Raji (cell line): Measurements from ENCODE around the gene NFE2L2.

Source experiments
- POLR2A ChIP-seq: IDR thresholded peaks from 2 replicates; pipeline ENCODE4 v1.6.1; 2011; ENCODE audit warnings: low read depth, low read length, control low read depth; ENCODE audit not compliant: insufficient read depth

The NFE2L2 gene

DNA sequence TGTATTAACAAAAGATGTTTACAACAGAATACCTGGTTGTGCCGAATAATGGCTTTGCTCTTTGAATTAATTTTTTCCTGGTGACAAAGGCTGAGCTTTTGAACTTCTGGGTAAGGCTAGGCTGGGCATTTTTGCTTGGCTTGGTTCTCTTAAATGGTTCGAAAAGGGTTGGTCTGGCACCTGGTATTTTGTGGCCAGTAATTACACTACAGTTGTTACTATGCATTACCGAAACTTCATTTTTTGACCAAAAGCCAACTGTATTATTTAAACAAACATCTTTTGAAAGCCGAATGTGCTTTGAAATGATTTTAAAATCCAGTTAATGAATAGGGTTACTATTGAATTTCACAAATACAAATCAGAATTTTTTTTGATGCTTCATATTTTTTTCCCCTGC lies 19.4 kb upstream of the NFE2L2 start:
- no peak for TF ChIP-seq POLR2A

GRCh38 chr2:177282787-177283572 lies 18.5 kb upstream of the NFE2L2 start:
- TF ChIP-seq POLR2A = no peak

- TF ChIP-seq POLR2A = no peak
Measured at GRCh38 chr2:177282181-177282641, 17.7 kb upstream of the NFE2L2 start.

GRCh38 chr2:177281400-177282180 lies 17.1 kb upstream of the NFE2L2 start:
- TF ChIP-seq POLR2A = no peak

GRCh38 chr2:177279847-177280246 lies 15.3 kb upstream of the NFE2L2 start:
- TF ChIP-seq POLR2A = no peak

GRCh38 chr2:177275743-177276055 lies 11.2 kb upstream of the NFE2L2 start:
- TF ChIP-seq POLR2A = no peak

DNA sequence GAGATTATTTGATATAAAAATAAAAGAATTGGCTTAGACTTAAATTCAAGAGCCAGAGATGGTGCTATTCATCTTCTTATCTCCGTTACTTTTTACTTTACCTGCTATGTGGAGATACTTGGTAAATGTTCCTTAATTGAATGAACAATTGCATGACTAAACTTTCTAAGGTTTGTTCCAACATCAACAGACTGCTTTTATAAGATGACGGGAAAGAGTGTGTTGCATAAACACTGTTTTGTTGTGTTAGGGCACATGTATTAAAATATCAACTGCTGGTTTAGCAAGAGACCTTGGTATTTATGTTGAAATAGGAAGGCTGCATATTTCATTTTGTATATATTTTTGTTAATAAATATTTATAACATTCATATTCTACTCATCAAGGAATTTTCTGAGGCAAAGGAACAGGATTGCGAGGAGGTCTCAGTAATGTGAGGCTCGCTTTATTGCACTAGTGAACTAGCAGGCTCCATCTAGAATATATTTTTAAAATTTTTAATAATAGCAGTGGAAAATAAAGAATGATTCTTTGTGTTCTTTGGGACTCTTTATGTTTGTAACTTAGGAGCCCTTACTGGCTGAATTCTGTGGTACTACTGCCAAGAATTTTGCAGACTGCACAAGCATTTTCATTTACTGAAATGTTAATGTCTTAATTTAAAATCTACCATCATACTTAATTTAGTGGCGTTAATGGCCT lies 10.7 kb upstream of the NFE2L2 start:
- TF ChIP-seq POLR2A = no peak

DNA sequence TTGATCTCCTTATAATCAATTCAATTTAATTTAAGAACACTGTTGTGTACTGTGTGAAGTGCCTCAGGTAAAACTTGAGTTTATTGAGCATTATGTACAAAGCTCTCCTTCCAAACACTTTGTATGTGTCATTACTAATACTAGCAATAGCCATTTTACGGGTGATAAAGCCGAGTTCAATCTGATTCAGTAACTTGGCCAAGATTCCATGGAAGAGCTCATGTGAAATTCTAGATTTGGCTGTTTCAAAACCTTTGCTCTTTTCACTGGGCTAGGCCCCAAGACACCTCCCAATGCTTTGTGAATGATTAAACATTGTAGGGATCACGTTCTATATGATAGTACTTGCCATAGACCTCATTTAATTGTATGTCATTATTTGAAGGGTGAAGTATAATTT lies 8.9 kb upstream of the NFE2L2 start:
- no peak for TF ChIP-seq POLR2A

DNA sequence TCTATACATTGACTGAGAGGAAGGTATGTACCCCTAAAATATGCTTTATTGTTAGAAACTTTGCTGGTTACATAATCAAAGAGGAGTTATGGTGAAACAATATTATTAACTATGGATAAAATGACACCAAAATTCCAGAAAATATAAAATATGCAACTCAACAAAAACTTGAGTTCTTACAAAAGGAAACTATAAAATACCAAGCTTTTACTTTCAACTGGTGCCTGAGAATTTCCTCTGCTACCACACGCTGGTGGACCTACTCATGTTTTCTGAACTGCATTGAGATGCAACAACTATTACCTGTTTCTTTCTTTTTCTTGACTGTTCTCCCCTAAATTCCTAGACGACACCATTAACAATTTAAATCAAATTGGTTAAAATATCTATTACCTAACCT lies 8.2 kb upstream of the NFE2L2 start:
- TF ChIP-seq POLR2A = no peak

GRCh38 chr2:177271981-177272666 lies 7.6 kb upstream of the NFE2L2 start:
- no peak for TF ChIP-seq POLR2A

- no peak for TF ChIP-seq POLR2A
Measured at GRCh38 chr2:177270531-177270930, 6.0 kb upstream of the NFE2L2 start.

DNA sequence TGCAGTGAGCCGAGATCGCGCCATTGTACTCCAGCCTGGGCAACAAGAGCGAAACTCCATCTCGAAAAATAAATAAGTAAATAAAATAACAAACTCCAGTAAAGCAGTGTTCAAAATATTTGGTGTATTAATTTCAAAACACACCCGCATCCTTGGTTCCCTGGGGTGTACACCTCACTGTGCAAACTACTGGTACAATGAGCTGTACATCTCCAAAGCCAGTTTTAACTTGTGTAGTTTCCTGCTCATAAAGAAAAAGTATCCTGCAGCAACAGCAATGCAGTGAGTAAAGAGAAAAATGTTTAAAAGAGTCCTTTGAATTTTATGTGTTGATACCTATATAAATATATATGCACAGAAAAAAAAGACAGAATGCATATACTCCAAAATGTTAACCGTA lies 4.4 kb upstream of the NFE2L2 start:
- no peak for TF ChIP-seq POLR2A

- no peak for TF ChIP-seq POLR2A
Measured at GRCh38 chr2:177268187-177268871, 3.8 kb upstream of the NFE2L2 start.
